ENCODE measurements around the gene PLPPR1.

PLPPR1 gene

DNA sequence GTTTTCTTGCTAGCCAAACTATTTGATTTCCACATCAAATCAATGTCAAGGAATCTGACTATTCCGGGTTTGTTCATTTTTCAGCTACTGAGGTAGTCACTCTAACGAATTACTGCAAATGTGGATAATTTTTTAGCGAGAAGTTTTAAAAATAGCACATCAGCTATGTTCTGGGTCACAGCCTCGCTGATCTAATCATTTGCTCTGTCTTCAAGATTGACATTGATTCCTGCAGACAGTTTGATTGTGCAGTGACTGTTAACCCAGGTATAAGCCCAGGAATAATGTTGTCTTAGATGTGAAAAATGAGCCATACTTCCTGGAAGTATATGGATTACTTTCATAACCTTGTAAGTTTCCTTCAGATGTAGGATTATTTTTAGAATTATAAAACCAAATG, 181.1 kb downstream of the PLPPR1 start:
- no peak for DNase-seq (ENCODE audit: low read depth in 2 of 2)

DNA sequence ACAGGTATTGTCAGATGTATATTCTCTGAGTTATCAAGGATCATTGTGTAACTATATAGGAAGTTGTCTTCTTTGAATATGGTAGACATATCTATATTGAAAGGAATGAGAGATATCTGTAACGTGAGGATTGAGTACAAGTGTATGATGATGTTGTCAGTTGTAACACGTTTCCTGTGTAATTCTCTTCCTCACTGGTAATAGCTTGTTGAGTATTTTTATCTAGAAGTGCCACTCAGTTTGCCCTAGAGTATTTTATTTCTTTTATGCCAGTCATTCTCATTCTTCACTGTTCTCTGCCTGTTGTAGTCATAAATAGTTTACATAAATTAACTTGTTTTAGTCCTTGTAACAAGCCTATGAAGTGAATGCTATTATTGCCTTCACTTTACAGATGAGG, 184.1 kb downstream of the PLPPR1 start:
- no peak for DNase-seq (ENCODE audit: low read depth in 2 of 2)

DNA sequence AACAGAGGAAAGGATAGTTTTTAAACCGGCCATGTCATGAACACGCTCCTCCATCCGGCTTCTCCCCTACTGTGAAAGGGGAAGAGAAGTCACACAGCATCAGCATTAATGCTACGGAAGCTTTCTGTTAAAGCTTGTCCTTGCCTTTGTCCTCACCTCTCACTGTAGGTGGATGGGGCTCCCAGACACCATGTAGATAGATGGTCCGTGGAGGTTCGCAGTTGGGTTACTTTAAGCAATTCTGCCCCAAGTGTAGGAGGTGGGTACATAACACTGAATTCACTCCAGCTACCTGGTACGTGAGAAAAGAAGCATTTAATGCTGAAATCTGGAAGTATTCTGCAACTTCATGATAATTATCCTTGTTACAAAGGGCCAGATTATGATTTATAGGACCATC, 190.5 kb downstream of the PLPPR1 start:
- no peak for DNase-seq (ENCODE audit: low read depth in 2 of 2)

- no peak for DNase-seq (ENCODE audit: low read depth in 2 of 2)
Observed at GRCh38 chr9:101220341-101220740, 191.8 kb downstream of the PLPPR1 start.

GRCh38 chr9:101225271-101225670, 196.7 kb downstream of the PLPPR1 start:
- DNase-seq (ENCODE audit: low read depth in 2 of 2), result no peak

GRCh38 chr9:101226161-101226560, 197.6 kb downstream of the PLPPR1 start:
- no peak for DNase-seq (ENCODE audit: low read depth in 2 of 2)

DNA sequence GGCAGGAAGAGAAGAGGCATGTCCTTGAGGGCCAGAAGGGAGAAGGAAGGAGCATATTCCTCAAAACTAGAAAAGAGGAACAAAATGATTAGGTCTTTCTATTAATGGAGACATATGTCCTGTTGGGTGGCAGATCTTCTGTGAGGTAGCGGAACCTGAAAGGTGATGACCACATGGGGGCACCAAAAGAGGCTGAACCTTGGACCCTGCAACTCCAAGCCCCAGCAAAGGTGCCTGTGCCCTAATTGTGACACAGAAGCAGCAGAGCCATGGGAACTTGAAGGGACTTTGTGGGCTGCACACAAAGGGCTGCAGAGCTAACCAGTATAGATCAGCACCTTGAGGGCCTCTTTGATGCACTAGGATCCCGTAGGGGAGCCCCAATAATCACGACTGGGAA, 198.3 kb downstream of the PLPPR1 start:
- no peak for DNase-seq (ENCODE audit: low read depth in 2 of 2)

- DNase-seq (ENCODE audit: low read depth in 2 of 2), result no peak
Observed at GRCh38 chr9:101229606-101230005, 201.1 kb downstream of the PLPPR1 start.

GRCh38 chr9:101232405-101232977, 204.0 kb downstream of the PLPPR1 start:
- DNase-seq (ENCODE audit: low read depth in 2 of 2), result no peak

DNA sequence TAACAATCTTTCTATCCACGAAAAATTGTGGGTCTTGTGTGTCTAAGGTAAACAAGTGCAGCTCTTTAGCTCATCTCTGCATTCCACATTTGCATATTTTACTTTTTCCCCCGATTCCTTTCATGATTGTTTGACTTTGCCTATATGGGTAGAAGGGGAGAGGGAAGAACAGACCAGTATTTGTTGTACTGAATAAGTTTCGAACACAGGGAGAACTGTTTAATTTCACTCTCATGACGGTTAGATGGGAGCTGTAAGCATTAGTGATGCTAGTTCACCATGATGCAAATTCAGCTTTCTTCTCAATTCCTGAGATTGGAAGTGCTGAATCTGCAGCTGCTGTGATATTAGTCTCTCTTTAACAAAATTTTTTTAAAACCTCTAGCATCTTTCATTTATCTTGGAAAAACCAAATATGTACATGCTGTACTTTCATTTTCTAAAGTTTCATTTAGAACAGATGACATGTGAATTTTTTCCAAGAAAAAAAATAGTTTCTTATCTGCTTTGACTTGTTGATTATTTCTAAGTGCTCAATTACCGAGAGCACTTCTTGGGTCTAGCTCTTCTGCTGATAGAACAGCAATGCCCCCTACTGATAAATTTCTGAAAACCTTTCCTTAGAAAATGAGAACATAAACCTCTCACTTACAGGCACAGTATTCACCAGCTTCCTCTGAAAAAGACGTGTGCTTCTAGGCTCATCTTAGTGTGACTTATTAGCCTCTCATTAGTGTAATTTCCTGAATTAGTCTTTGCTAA, 206.8 kb downstream of the PLPPR1 start:
- DNase-seq (ENCODE audit: low read depth in 2 of 2), result no peak

DNA sequence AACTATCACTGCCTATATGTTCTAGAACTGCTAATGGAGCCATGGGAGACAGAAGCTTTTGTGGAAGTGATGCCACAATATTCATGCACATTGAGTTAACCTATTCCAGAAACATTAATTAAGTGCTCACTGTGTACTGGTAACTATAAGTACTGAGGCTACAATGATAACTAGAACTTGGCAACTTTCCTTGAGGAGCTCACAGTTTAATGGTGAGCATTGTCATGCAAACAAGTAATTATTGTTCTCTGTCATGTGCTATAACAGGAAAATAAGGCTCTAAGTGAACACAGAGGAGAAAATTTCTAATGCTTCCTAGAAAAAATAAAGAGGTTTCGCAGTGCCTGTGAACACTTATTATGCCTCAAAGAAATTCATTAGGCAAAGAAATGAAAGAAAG, 214.1 kb downstream of the PLPPR1 start:
- DNase-seq (ENCODE audit: low read depth in 2 of 2), result no peak

DNA sequence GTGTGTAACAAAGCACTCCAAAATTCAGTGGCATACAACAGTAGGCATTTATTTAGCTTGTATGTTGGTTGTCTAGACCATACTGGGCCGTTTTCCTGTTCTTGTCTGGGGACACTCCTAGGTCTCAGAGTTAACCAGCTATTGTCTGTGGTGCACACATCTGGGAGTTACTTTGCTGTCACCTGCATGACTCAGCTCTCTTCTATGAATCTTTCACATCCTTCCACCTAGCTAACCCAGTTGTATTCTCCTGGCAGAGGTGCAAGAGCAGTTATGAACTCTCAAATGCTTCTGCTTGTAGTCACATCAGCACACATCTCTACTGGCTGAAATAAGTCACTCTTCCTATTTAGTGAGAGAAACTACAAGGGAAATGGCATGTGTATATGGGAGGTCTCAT, 218.2 kb downstream of the PLPPR1 start:
- DNase-seq (ENCODE audit: low read depth in 2 of 2), result no peak

DNA sequence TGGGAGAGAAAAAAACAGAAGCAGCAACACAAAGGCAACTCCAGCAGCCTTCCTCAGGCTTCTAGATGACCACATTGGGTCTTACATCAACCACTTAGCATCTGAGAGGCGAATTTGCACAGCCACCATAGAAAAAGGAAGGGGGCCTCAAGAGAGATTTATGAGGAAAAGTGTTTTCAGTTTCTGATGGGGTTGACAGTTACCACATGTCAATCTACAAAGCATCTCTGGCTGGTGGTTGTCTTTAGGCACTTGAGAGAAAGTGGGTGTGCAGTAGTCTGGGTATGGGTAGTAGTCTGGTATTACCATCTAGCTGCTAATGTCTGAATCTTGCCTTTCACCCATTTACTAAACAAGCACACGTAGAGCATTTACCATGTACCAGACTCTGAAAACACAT, 218.8 kb downstream of the PLPPR1 start:
- no peak for DNase-seq (ENCODE audit: low read depth in 2 of 2)

GRCh38 chr9:101254733-101255433, 226.4 kb downstream of the PLPPR1 start:
- no peak for DNase-seq (ENCODE audit: low read depth in 2 of 2)

DNA sequence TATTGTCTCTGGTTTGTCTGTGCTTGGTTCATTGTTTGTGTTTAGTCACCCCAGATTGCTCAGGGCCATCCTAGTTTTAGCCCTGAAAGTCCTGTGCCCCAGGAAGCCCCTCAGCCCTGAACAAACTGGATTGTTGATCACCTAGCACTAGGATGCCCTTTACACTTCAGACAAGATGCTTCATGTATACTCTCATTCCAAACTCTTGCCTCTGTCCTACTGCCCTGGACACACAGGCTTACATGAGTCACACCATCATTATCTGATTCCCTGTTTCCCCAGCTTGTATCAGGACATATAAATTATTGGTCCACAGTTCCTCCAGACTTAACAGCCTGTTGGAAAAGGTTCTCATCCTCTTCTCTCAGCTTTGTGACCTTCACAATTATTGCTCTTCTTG, 236.2 kb downstream of the PLPPR1 start:
- no peak for DNase-seq (ENCODE audit: low read depth in 2 of 2)

- no peak for DNase-seq (ENCODE audit: low read depth in 2 of 2)
Observed at GRCh38 chr9:101265261-101265660, 236.7 kb downstream of the PLPPR1 start.

DNA sequence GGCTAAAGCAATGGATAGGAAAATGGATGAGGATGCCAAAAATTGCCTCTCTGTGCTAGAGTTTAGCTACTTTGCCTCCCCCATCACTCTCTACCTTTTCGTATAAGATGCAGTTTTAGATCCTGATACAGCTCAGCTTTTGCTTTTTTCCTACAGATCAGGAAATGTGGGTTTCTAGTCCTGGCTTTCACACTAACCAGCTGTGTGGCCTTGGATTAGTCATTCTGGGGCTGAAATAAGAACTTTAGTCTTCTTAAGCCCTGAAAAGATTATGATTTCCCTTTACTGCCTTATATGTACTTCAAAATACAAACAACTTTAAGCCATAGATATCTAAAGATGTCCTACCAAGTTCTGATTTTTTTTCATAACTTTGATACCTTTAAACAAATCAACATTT, 239.9 kb downstream of the PLPPR1 start:
- no peak for DNase-seq (ENCODE audit: low read depth in 2 of 2)

- no peak for DNase-seq (ENCODE audit: low read depth in 2 of 2)
Observed at GRCh38 chr9:101269591-101270283, 241.2 kb downstream of the PLPPR1 start.

- no peak for DNase-seq (ENCODE audit: low read depth in 2 of 2)
Observed at GRCh38 chr9:101270302-101270701, 241.8 kb downstream of the PLPPR1 start.

DNA sequence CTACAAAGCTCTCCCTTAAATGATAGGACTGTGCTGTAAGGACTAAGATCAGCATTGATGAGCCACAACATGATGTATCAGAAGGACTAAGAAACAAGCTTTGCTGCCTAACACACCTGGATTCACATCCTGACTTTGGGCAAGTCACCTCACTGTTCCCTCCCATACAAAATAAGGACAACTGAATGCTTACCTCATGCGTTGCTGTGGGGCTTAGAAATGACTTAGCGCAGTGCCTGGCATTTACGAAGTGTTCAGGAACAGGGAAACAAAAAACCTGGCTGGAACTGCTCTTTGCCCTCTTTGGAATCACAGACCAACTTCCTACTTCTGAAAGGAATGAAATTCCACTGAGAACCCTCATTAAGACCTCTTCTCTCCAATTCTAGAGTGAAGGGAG, 242.6 kb downstream of the PLPPR1 start:
- DNase-seq (ENCODE audit: low read depth in 2 of 2), result no peak

DNA sequence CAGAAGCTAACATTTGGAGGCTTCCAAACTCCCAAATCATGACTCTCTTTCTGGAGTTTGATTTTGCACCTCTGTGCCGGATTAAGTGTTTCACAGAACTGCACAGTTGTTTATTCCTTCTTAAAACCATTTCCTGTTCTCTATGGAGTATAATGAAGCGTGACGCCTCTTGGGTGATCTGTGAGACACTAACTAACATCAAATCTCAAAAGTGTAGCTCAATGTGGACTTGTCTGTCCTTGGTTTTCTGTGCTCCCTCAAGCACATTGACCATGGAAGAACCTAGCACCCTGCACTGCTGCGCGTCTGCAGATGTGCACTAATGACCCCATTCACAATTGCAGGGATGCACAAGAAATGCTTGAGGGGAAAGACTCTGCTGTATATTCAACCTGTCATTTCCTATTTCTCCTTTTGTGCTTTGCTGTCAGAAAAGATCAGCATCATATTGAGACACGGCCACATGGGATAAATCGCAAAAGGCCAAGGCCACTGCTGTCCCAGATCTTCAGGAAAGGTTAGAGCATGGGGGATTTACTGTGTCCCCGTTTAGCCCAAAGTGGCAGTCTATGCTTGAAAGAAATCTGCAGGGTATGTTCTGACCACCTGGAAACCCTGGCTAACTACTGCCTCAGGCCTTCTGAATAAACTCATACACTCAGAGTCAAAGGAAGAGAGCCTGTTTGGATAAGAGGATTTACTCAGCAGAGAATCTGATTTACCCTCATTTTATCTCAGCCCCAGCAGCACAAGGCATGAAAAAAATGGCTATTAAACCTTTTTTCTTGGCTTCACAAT, 246.6 kb downstream of the PLPPR1 start:
- no peak for DNase-seq (ENCODE audit: low read depth in 2 of 2)

GRCh38 chr9:101275769-101276250, 247.3 kb downstream of the PLPPR1 start:
- DNase-seq (ENCODE audit: low read depth in 2 of 2), result no peak

Data from stimulated activated CD8-positive, alpha-beta memory T cell treated with anti-CD3 and anti-CD28 coated beads, Interleukin-7, amount 100 ng/mL, for 4 hours (primary cell).